ENCODE measurements around the gene COBL. TPM values are rescaled to one million over a fixed set of nuclear protein-coding genes. Genes with fewer than 3 reads are reported as not detected.

Gene COBL
- polyA plus RNA-seq, 3 donors: not detected

- H3K4me1 ChIP-seq (ENCODE audit: control insufficient read depth in 1 of 2, insufficient read depth in 2 of 2, low read length in 2 of 2): no peaks in the 10 kb centered on the region
- Mint-ChIP-seq H3K27ac (peak overlapping the region in 1 of 7 donors; percentile 51), H3K4me1 (no peaks in the 10 kb centered on the region), H3K36me3 (no peaks in the 10 kb centered on the region), H3K9me3 (peaks cover 0 to 3% (median 0%) of the 10 kb centered on the region in 7 donors), H3K27me3 (ENCODE audit: low read depth in 3 of 3) (peaks cover 0 to 2% (median 0%) of the 10 kb centered on the region in 3 donors), H3K4me3 (no peak overlapping the region)
- intact Hi-C loops (cut with micrococcal nuclease): no loop called here
- WGBS (ENCODE audit: insufficient coverage): no CpG with 5 or more reads among the region's 1 CpG
- H3K27me3 ChIP-seq (ENCODE audit: control insufficient read depth in 2 of 2, insufficient read depth in 2 of 2, low read length in 2 of 2): no peaks in the 10 kb centered on the region
- no peak overlapping the region for H3K9ac ChIP-seq (ENCODE audit: insufficient read depth, low read length, poor library complexity, severe bottlenecking)
- no peaks in the 10 kb centered on the region for H3K36me3 ChIP-seq (replicated peaks in 1 of 2; ENCODE audit: control insufficient read depth in 1 of 2, insufficient read depth in 2 of 2, low read length in 2 of 2)
- H3K4me3 ChIP-seq (replicated peaks in 1 of 3; ENCODE audit: low read depth in 2 of 3, low read length in 3 of 3): no peak overlapping the region
- no peak overlapping the region for H3K27ac ChIP-seq (ENCODE audit: low read depth in 1 of 2, low read length in 2 of 2)
- H2AFZ ChIP-seq (ENCODE audit: insufficient read depth, low read depth, low read length, poor library complexity, severe bottlenecking): no peak overlapping the region
- no peaks in the 10 kb centered on the region for H3K79me2 ChIP-seq (ENCODE audit: insufficient read depth, low read length)
- no peak for TF ChIP-seq CTCF (IDR thresholded peaks at IDR 0.05)
- no peak overlapping the region for H3K4me2 ChIP-seq (replicated peaks; ENCODE audit: extremely low read depth, low read length, poor library complexity, severe bottlenecking)
- H3K9me3 ChIP-seq (replicated peaks in 1 of 2; ENCODE audit: control insufficient read depth in 1 of 2, insufficient read depth in 1 of 2, low read length in 2 of 2): no peaks in the 10 kb centered on the region
- no peak for DNase-seq
- no peaks in the 10 kb centered on the region for H4K20me1 ChIP-seq (ENCODE audit: insufficient read depth, low read length)
These were observed 202.1 kb downstream of the COBL start for GRCh38 chr7:51114501-51114900.

DNA sequence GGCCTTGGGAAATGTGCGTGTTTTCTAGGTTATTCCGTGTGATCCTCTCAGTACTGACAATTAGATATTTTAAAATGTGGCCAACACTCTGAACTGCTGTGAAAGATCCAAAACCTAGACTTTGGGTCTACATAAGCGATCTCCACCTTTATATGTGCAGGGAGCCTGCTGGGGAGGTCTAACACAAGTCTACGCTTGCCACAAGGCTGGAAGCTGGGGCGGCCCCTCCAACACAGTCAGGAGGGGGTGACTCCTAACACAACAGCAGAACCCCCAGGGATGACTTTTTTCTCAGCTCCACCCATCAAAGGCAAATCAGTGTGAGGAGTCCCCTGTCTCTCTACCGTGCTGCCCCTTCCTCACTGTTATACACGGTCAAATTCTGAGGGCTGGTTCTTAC lies 202.6 kb downstream of the COBL start:
- WGBS (ENCODE audit: insufficient coverage): 94% methylated on average over 3 of the region's 7 CpGs
- no peak overlapping the region for H3K9ac ChIP-seq (ENCODE audit: insufficient read depth, low read length, poor library complexity, severe bottlenecking)
- peaks cover 0 to 3% (median 0%) of the 10 kb centered on the region in 7 donors for H3K9me3 Mint-ChIP-seq
- no peak for TF ChIP-seq CTCF (IDR thresholded peaks at IDR 0.05)
- no peaks in the 10 kb centered on the region for H4K20me1 ChIP-seq (ENCODE audit: insufficient read depth, low read length)
- H3K79me2 ChIP-seq (ENCODE audit: insufficient read depth, low read length): no peaks in the 10 kb centered on the region
- no peaks in the 10 kb centered on the region for H3K9me3 ChIP-seq (replicated peaks in 1 of 2; ENCODE audit: control insufficient read depth in 1 of 2, insufficient read depth in 1 of 2, low read length in 2 of 2)
- no peak overlapping the region for H3K27ac Mint-ChIP-seq
- no peak overlapping the region for H3K4me2 ChIP-seq (replicated peaks; ENCODE audit: extremely low read depth, low read length, poor library complexity, severe bottlenecking)
- peaks cover 0 to 4% (median 0%) of the 10 kb centered on the region in 3 donors for H3K27me3 Mint-ChIP-seq (ENCODE audit: low read depth in 3 of 3)
- H3K4me3 Mint-ChIP-seq: no peak overlapping the region
- no peak overlapping the region for H3K27ac ChIP-seq (ENCODE audit: low read depth in 1 of 2, low read length in 2 of 2)
- no peaks in the 10 kb centered on the region for H3K36me3 Mint-ChIP-seq
- no peaks in the 10 kb centered on the region for H3K4me1 ChIP-seq (ENCODE audit: control insufficient read depth in 1 of 2, insufficient read depth in 2 of 2, low read length in 2 of 2)
- no peak for DNase-seq
- no peak overlapping the region for H2AFZ ChIP-seq (ENCODE audit: insufficient read depth, low read depth, low read length, poor library complexity, severe bottlenecking)
- no peaks in the 10 kb centered on the region for H3K36me3 ChIP-seq (replicated peaks in 1 of 2; ENCODE audit: control insufficient read depth in 1 of 2, insufficient read depth in 2 of 2, low read length in 2 of 2)
- no peaks in the 10 kb centered on the region for H3K27me3 ChIP-seq (ENCODE audit: control insufficient read depth in 2 of 2, insufficient read depth in 2 of 2, low read length in 2 of 2)
- H3K4me1 Mint-ChIP-seq: no peaks in the 10 kb centered on the region
- no peak overlapping the region for H3K4me3 ChIP-seq (replicated peaks in 1 of 3; ENCODE audit: low read depth in 2 of 3, low read length in 3 of 3)
- intact Hi-C loops (cut with micrococcal nuclease): no loop called here

Data from CD14-positive monocyte (primary cell).